Stimulated activated CD8-positive, alpha-beta memory T cell treated with anti-CD3 and anti-CD28 coated beads, Interleukin-12 subunit alpha, Interleukin-12 subunit beta, amount 100 ng/mL, for 4 hours (primary cell): ENCODE measurements around the gene NHSL2.

Experiments
- DNase-seq: peaks from one replicate; pipeline ENCODE4 v3.0.0-alpha.2; 2020; ENCODE audit warnings: low read depth

NHSL2 gene

GRCh38 chrX:71991164-71991563, 80.5 kb downstream of the NHSL2 start:
- DNase-seq, result no peak

GRCh38 chrX:71992711-71993110, 82.1 kb downstream of the NHSL2 start:
- peak; percentile 35 for DNase-seq

GRCh38 chrX:71993371-71993770, 82.7 kb downstream of the NHSL2 start:
- no peak for DNase-seq

- no peak for DNase-seq
Measured at GRCh38 chrX:71994601-71995000, 84.0 kb downstream of the NHSL2 start.

DNA sequence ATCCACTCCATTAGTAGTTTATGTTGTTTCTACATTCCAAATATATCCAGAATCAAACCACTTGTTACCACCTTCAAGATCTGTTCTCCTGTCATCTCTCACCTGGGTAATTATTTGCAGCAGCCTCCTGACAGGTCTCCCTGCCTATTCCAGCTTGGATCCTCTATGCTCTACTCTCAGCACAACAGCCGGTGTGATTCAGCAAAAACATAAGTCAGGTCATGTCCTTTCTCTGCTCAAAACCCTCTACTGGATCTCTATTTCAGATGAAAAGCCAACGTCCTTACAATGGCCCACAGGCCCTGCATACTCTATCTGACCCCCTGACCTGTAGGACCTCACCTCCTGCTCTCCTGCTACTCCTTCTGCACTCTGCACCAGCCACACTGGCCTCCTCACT, 84.5 kb downstream of the NHSL2 start:
- no peak for DNase-seq

- no peak for DNase-seq
Measured at GRCh38 chrX:71996136-71996535, 85.5 kb downstream of the NHSL2 start.

GRCh38 chrX:71996826-71997225, 86.2 kb downstream of the NHSL2 start:
- DNase-seq, result no peak

GRCh38 chrX:71997320-71997719, 86.7 kb downstream of the NHSL2 start:
- no peak for DNase-seq

GRCh38 chrX:71998836-71999509, 88.3 kb downstream of the NHSL2 start:
- DNase-seq, result no peak

- no peak for DNase-seq
Measured at GRCh38 chrX:71999535-71999934, 88.9 kb downstream of the NHSL2 start.

- DNase-seq, result no peak
Measured at GRCh38 chrX:72001471-72001870, 90.8 kb downstream of the NHSL2 start.

GRCh38 chrX:72001906-72002305, 91.3 kb downstream of the NHSL2 start:
- DNase-seq, result no peak

- no peak for DNase-seq
Measured at GRCh38 chrX:72002875-72003274, 92.2 kb downstream of the NHSL2 start.

DNA sequence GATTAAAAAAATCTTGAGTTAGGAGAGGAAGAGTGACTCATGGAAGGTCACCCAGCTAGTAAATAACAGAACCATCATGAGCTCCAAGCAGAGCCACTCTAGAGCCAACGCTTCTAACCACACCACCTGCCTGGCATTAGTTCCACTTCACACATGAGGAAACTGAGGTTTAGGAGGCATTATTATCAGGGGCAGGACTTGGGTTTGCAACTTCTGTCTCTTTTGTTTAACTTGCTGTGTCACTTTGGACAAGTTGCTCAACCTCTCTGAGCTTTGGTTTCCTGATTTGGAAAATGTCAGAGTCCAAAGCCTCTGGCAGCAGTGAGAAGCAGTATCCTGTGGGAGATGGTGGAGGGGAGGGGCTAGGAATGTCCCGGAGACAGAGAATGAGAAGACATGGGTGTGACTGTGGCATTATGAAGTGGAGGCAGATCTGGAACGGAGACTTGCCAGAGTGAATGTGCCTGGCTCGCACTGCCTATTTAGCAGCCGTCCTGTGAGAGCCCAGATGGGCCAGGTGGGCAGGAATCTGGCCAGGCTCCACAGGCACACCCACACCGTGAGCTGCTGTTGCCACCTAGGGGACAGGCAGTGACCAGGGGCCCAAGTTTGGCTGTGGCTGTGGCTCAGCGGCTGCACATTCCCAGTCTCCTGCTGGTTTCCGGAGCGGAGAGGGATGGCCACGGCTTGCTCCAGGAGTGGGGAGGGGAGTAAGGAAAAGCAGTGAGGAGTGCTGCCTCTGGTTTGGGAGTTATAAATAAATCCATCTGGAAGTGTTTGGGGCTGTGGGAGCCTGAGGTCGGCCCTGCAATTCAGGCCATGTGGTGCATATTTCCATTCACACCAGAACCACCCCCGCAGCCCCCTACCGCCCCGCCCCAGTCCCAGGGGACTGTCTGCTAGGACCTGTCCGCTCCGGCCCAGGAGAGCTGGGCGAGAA, 93.4 kb downstream of the NHSL2 start:
- DNase-seq, result no peak

DNA sequence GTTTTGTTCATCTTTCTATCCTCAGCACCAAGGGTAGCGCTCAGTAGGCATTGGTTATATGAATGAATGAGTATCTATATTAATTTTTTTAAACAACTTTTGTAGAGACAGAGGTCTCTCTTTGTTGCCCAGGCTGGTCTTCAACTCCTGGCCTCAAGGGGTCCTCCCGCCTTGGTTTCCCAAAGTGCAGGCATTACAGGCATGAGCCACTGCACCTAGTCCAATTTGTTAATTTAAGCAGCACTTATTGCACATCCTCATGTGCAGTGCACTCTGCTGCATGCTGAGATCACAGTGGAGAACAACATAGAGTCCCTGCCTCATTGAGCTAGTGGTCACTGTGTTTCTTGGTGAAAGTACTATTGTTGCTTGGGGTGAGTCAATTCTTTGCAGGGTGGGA, 94.4 kb downstream of the NHSL2 start:
- DNase-seq, result no peak

GRCh38 chrX:72006461-72006860, 95.8 kb downstream of the NHSL2 start:
- no peak for DNase-seq

DNA sequence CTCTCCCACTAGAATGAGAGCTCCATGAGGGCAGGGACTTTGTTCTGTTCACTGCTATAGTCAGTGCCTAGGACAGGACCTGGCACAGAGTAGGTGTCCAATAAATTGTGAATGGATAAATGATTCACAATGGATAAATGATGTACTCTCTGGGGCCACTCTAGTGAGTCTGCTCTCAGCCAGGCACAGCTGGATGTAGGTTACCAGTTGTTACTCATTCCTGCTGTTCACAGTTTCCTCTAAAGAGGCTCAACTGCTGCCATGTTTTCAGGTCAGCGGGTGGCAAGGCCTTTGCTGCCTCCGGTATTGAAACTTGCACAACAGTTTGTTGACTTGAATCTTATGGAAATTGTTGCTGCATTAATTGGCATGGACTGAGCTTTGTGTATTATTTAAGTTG, 99.1 kb downstream of the NHSL2 start:
- DNase-seq, result no peak

DNA sequence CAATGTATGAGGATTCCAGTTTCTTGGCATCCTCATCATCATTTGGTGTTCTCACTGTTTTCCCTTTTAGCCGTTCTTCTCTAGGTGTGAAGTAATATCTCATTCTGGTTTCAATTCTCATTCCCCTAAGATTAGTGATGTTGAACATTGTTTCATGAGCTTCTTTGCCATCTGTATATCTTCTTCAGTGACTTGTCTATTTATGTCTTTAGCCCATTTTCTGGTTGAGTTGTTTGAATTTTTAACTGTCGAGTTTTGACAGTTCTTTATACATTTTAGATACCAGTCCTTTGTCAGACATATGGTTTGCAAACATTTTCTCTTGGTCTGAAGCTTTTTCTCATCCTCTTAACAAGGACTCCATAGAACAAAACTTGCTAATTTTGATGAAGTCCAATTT, 101.1 kb downstream of the NHSL2 start:
- no peak for DNase-seq

DNA sequence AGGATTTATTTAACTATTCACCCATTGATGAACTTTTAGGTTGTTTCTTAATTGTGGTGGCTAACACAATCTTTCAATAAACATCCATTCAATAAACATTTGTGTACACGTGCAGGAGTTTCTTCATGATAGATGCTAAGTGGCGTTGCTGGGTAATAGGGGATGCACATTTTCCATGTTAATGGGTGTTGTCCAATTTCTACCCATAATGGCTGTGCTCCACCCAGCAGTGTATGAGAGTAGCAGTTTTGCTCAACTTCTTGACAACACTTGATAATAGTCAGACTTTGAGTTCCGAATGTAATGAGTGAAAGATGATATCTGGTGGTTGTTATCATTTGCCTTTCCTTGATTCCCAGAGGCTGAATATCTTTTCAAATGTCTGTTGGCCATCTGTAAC, 104.7 kb downstream of the NHSL2 start:
- DNase-seq, result no peak

DNA sequence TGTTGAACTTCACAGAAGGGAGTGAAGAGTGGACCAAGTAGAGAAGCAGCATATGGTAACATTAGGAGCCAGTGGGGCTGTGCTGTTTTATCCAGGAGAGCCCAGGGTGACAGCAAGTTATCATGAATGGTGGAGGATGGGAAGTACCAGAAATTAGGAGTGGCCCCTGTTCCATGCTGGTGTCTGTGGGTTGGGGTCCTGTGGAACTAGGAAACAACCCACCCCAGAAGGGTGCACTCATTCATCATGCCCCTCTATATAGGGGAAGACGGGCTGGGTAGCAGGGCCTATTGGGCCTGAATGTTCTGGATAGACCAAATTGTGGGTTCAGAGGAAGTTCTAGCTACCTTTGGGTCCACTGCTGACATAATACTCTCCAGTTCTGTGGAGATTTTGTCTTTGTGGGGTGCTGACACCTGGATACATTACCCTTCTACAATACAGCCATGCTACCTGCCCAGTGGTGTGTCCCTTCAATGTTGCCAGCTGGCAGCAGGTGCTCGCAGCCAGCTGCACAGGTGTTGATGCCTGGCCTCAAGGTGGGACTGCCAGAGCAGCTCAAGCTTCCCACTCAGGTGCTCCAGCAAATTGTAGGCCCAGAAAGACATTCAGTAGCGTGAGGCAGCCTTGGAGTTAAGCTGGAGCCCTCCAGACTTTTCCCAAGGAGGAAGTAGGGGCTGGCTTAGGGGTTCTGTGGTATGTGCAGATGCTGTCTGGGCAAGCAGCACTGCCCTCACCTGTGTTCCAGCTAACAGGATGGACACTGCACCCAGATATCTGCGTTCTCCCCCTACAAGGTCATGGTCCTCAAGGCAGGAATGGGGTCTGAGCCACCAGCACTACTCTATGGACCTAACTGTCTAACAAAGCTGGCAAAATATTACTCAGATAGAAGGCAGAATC, 106.5 kb downstream of the NHSL2 start:
- no peak for DNase-seq

DNA sequence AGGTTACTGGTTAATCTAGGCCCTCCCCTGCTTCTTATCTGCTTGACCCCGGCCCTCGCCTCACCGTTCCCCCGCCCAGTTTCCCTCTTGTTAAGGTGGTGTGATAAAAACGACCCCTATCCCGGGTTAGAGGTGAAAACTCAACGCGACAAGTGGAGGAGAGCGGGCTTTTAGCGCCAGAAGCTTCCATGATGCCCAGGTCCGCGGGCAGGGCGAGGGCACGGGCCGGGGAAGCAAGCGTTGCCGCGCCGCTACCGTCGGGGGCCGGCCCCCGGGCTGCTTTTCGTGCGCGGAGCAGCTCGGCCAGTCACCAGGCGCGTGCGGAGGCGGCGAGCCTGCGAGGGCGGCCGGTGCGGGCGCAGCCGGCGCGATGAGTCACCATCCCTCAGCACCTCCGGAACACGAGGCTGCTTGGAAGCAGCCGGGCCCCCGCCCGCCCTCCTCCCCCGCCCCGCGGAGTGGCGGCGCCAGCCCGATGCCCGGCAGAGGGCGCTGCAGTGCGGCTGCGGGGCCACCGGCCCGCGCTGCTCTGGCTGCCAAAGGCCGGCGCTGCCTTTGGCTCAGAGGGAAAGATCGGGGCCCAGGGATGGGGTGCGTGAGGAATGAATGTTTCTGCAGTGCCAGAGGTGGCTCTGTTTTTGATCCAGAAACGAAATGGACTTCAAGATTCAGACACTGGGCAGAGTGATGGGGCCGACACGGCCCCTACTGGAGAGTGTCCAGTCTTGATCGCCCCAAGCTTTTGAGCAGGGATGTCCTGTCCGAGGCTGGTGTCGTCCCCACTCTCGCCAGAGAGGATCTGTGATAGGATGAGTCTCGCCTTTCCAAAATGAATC, 107.8 kb downstream of the NHSL2 start:
- peak; percentile 75 for DNase-seq
